NCI-H2107 treated with DMSO at 0.1 percent for 48 hours (cell line): ENCODE results near the gene OS9.
A peak's percentile ranks its signal among the peaks of the same experiment; 100 is the strongest.

ENCODE experiments used
- DNase-seq: peaks from one replicate; lab custom pipeline; 2025; ENCODE audit not compliant: unreplicated experiment; lab: John Stamatoyannopoulos, UW

OS9 gene

GRCh38 chr12:57764662-57765002 lies 70.7 kb downstream of the OS9 start:
- no peak for DNase-seq

DNA sequence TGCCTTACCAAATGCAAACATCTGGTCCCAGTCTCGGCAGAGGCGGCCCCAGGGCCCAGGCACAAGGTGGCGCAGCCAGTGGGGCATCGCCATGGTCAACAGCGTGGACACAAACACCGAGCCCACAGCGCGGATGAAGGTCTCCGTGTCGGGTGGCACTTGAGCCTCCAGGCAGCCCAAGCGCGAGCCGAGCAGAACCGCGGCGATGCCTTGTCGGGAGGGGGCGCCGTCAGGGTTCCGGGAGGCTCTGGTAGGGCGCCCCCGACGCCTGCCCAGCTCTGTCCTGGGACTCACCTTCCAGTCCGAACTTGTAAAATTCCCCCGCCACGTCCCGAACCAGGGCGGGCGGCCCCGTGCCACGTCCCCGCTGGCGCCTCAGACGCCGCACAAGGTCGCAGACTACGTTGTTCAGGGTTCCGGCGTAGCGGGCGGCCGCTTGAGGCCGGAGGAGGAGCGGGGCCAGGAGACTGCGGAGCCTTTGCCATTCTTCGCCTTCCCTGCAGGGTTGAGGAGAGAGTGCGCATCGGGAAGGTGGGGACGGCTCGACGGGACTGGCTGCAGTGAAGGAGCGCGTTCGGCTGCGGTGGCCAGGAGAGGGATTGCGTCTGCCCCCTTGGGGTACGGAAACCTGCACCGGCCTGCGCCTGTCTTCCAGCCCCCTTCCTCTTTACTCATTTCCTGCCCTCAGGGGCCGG lies 71.2 kb downstream of the OS9 start:
- DNase-seq: no peak

GRCh38 chr12:57765698-57766463 lies 71.9 kb downstream of the OS9 start:
- DNase-seq: no peak

DNA sequence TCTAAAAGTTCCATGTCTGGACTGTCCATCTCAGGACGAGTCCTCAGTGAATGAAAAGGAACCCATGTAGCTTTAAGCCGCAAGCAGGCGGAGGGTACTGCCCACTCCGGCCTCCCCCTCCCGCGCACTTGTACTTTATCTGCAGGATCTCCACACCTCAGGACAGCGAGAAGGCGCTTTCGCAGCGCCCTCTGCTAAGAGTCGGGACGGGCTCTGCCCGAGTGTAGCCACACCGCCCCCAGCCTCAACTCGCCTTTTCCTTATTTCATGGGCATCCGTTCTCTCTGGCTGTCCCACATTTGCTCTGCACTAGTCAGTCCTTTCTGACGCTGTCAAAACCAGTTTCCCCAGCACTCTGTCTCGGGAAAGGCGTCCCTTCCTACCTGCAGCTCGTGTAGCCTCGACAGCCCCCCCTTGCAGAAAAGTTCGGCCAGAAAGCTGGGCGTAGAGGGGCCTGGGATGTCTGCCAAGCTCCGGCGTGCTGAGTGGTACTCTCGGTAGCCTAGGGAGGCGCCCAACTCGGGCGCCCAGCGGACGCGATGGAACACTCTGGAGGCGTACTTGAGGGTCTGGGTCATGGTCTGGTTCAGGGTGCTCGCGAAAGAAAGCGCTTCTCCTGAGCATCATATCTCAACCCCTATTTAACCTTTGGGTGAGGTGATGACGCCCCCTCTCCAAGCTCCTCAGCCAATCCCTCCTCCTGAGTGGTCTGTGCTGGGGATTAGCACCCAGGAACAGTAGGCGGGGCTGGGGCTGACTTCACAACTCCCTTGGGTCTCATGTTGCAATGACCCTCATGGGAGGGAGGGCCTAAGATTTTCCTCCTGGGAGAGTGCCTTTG lies 72.8 kb downstream of the OS9 start, which contains the start of gene CYP27B1:
Gene CYP27B1, minus strand, starts transcription at position 615 of the 841 bp plus-strand sequence. Its CDS starts 37 bp downstream, at position 578.
- peak; percentile 75 for DNase-seq

DNA sequence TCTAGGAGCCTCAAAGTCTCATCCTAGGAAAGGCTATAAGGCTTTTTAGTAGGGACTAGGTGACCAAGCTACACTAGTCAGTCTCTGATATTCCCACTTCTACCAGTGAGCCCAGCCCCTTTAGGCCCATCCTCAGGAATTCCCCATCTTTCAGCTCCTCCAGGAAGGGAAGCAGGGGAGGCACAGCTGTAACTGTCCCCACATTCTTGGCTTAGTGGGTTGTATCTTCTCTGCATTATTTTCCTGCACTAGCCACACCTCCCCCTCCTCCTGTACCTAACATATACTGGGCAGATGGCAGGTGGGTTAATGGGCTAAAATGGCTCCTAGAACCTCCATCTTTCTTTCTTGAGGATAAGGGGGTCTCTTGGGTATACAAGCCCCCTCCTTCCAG lies 73.4 kb downstream of the OS9 start:
- DNase-seq: no peak

DNA sequence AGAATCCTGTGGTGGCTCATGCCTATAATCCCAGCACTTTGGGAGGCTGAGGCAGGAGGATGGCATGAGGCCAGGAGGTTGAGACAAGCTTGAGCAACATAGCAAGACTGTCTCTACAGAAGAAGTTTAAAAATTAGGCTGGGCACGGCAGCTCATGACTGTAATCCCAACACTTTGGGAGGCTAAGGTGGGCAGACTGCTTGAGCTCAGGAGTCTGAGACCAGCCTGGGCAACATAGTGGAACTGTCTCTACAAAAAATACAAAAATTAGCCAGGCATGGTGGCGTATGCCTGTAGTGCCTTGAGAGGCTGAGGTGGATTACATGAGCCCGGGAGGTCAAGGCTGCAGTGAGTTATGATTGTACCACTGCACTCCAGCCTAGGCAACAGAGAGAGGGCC lies 73.9 kb downstream of the OS9 start:
- no peak for DNase-seq

DNA sequence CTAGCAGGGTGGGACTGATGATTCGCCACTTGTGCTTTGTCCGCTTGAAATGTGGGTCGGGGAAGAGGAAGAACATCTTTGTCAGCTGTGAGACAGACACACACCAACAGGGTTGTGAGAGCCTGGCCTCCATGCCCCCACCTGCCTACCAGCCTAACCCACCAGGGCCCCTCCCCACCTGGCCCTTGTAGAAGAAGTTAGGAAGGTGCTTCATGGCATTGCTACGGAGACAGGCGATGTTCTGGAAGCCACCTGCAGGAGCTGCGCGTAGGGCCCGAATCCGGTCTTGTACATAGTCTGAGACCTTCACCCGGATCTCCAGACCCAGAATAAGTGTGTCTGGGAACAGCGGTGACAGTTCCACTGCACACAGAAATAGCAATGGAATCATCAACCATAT lies 75.7 kb downstream of the OS9 start:
- no peak for DNase-seq

DNA sequence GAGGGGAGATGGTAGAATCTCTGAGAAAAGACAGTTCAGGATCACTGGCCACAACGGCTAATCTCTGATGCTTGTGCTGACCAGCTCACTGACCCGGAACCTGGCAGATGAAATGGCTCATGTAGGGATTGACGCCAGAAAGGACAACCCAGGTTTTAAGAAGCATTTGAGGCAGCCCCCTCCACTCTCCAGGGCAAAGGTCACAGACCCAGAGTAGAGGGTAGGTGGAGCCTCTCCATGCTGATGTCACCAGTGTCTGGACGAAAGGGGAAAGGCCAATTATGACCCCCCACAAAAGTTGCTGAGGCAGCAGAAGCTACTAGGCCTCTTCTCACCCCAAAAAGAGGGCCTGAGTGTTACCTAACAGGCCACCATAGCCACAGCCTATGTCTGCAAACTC lies 76.8 kb downstream of the OS9 start:
- DNase-seq: no peak
